H9 (cell line): ENCODE data around the gene IRF2BP1. TPM values are rescaled to one million over a fixed set of nuclear protein-coding genes. Genes with fewer than 3 reads are reported as not detected.

Experiments used
- DNase-seq: peaks from one replicate; pipeline ENCODE4 v3.0.0-alpha.2; 2017
- H2AFZ ChIP-seq: one replicate; pipeline ENCODE4 v1.6.1; 2013; ENCODE audit warnings: mild to moderate bottlenecking, low read length, control low read depth, moderate library complexity
- H2AK5ac ChIP-seq: 2 replicates; pipeline ENCODE4 v1.6.1; 2013; ENCODE audit warnings: low read length, control low read depth, mixed read lengths; ENCODE audit not compliant: insufficient read length
- H2BK120ac ChIP-seq: one replicate; pipeline ENCODE4 v1.6.1; 2013; ENCODE audit warnings: low read depth, mild to moderate bottlenecking, low read length, control low read depth, inconsistent platforms; ENCODE audit not compliant: poor library complexity, severe bottlenecking
- H2BK12ac ChIP-seq: 2 replicates; pipeline ENCODE4 v1.6.1; 2013; ENCODE audit warnings: low read length, control low read depth, mixed read lengths, low read depth; ENCODE audit not compliant: insufficient read length
- H2BK15ac ChIP-seq: 2 replicates; pipeline ENCODE4 v1.6.1; 2013; ENCODE audit warnings: low read depth, low read length, control low read depth
- H2BK20ac ChIP-seq: one replicate; pipeline ENCODE4 v1.6.1; 2013; ENCODE audit warnings: low read depth, mild to moderate bottlenecking, low read length, control low read depth, inconsistent platforms; ENCODE audit not compliant: poor library complexity, severe bottlenecking
- H2BK5ac ChIP-seq: 2 replicates; pipeline ENCODE4 v1.6.1; 2013; ENCODE audit warnings: low read length, control low read depth, mixed read lengths; ENCODE audit not compliant: insufficient read length
- H3K14ac ChIP-seq: 2 replicates; pipeline ENCODE4 v1.6.1; 2013; ENCODE audit warnings: low read length, control low read depth; ENCODE audit not compliant: insufficient read depth
- H3K18ac ChIP-seq: 2 replicates; pipeline ENCODE4 v1.6.1; 2013; ENCODE audit warnings: low read depth, mild to moderate bottlenecking, mixed read lengths, low read length, control low read depth; ENCODE audit not compliant: insufficient read length
- H3K23ac ChIP-seq: 2 replicates; pipeline ENCODE4 v1.6.1; 2013; ENCODE audit warnings: low read length, control low read depth, mixed read lengths, low read depth; ENCODE audit not compliant: insufficient read length
- H3K23me2 ChIP-seq: 2 replicates; pipeline ENCODE4 v1.6.1; 2013; ENCODE audit warnings: low read depth, mild to moderate bottlenecking, mixed read lengths, low read length, control low read depth; ENCODE audit not compliant: insufficient read length, poor library complexity, severe bottlenecking
- H3K27ac ChIP-seq: 2 replicates; pipeline ENCODE4 v1.5.1; 2013; ENCODE audit warnings: low read length, control low read depth, mixed read lengths, low read depth; ENCODE audit not compliant: insufficient read length
- H3K27me3 ChIP-seq: 2 replicates; pipeline ENCODE4 v1.6.1; 2013; ENCODE audit warnings: low read length, control low read depth, inconsistent platforms; ENCODE audit not compliant: insufficient read depth
- H3K4ac ChIP-seq: 2 replicates; pipeline ENCODE4 v1.6.1; 2013; ENCODE audit warnings: low read depth, mild to moderate bottlenecking, control low read depth, inconsistent platforms, low read length, moderate library complexity
- H3K4me1 ChIP-seq: 2 replicates; pipeline ENCODE4 v1.6.1; 2013; ENCODE audit warnings: low read length, control low read depth, inconsistent platforms; ENCODE audit not compliant: insufficient read depth
- H3K4me2 ChIP-seq: 2 replicates; pipeline ENCODE4 v1.6.1; 2013; ENCODE audit warnings: low read length, control low read depth, mixed read lengths; ENCODE audit not compliant: insufficient read length, insufficient read depth
- H3K56ac ChIP-seq: 2 replicates; pipeline ENCODE4 v1.6.1; 2013; ENCODE audit warnings: low read depth, mild to moderate bottlenecking, mixed read lengths, low read length, control low read depth; ENCODE audit not compliant: insufficient read length
- H3K79me1 ChIP-seq: 2 replicates; pipeline ENCODE4 v1.6.1; 2013; ENCODE audit warnings: low read depth, mild to moderate bottlenecking, moderate library complexity, low read length, control low read depth, inconsistent platforms; ENCODE audit not compliant: insufficient read depth, poor library complexity, severe bottlenecking
- H3K79me2 ChIP-seq: 2 replicates; pipeline ENCODE4 v1.6.1; 2013; ENCODE audit warnings: low read length, control low read depth, inconsistent platforms; ENCODE audit not compliant: insufficient read depth
- H3K9ac ChIP-seq: 2 replicates; pipeline ENCODE4 v1.6.1; 2013; ENCODE audit warnings: low read length, control low read depth, mixed read lengths; ENCODE audit not compliant: insufficient read length; ENCODE audit errors: extremely low read depth
- H3K9me3 ChIP-seq: one replicate; pipeline ENCODE4 v1.6.1; 2013; ENCODE audit warnings: low read depth, low read length, inconsistent platforms; ENCODE audit not compliant: control insufficient read depth
- H3T11ph ChIP-seq: one replicate; pipeline ENCODE4 v1.6.1; 2013; ENCODE audit warnings: mild to moderate bottlenecking, low read length, control low read depth, inconsistent platforms
- H4K20me1 ChIP-seq: one replicate; pipeline ENCODE4 v1.6.1; 2013; ENCODE audit not compliant: control insufficient read depth, insufficient read length, insufficient read depth
- H4K5ac ChIP-seq: 2 replicates; pipeline ENCODE4 v1.6.1; 2013; ENCODE audit warnings: low read depth, mild to moderate bottlenecking, mixed read lengths, low read length, control low read depth; ENCODE audit not compliant: insufficient read length
- H4K8ac ChIP-seq: replicated peaks from 2 replicates; pipeline ENCODE4 v1.6.1; 2013; ENCODE audit warnings: low read length, control low read depth, mixed read lengths, low read depth; ENCODE audit not compliant: insufficient read length
- H4K91ac ChIP-seq: 2 replicates; pipeline ENCODE4 v1.6.1; 2013; ENCODE audit warnings: low read depth, mild to moderate bottlenecking, moderate library complexity, mixed read lengths, low read length, control low read depth; ENCODE audit not compliant: insufficient read length
- H3K27ac Mint-ChIP-seq, 3 experiments: 2 replicates in 2 of 3; 3 replicates in 1 of 3; pipeline ENCODE4 v1.8.0; 2020 to 2021; ENCODE audit warnings: mixed read lengths in 3 of 3, mild to moderate bottlenecking in 1 of 3, moderate library complexity in 1 of 3
- H3K27me3 Mint-ChIP-seq: 2 replicates; pipeline ENCODE4 v1.8.0; 2021; ENCODE audit warnings: low read depth, mild to moderate bottlenecking, moderate library complexity, mixed read lengths
- H3K36me3 Mint-ChIP-seq, 3 experiments: 2 replicates in 2 of 3; 3 replicates in 1 of 3; pipeline ENCODE4 v1.8.0; 2020 to 2021; ENCODE audit warnings: low read depth in 3 of 3, mixed read lengths in 3 of 3; ENCODE audit not compliant: insufficient read depth in 1 of 3
- H3K4me1 Mint-ChIP-seq, 2 experiments: 2 replicates each; pipeline ENCODE4 v1.8.0; 2020; ENCODE audit warnings: mixed read lengths in 2 of 2
- H3K4me3 Mint-ChIP-seq, 2 experiments: 2 replicates in 1 of 2; 3 replicates in 1 of 2; pipeline ENCODE4 v1.8.0; 2020 to 2021; ENCODE audit warnings: mild to moderate bottlenecking in 2 of 2, mixed read lengths in 2 of 2, moderate library complexity in 1 of 2
- H3K9me3 Mint-ChIP-seq, 2 experiments: 2 replicates in 1 of 2; 3 replicates in 1 of 2; pipeline ENCODE4 v1.8.0; 2020; ENCODE audit warnings: mild to moderate bottlenecking in 2 of 2, mixed read lengths in 2 of 2, moderate library complexity in 1 of 2
- WGBS: extraction: QIAGEN DNeasy Blood & Tissue Kit; methylation state at CpG from one replicate; pipeline ENCODE4 v1.1.7; 2013; ENCODE audit warnings: missing lambda C conversion rate, low lambda C conversion rate, mixed read lengths; ENCODE audit not compliant: insufficient read length; ENCODE audit errors: extremely low coverage; 5-methylcytosine and 5-hydroxymethylcytosine counted together
- total RNA-seq: library from RNA; stranded (reverse); gene quantifications from 2 replicates; pipeline ENCODE4 v1.2.1, GENCODE V29; 2021
- TF ChIP-seq, protein P1 (sequence below): fragments of 200-600 bp; sonication (generic); conservative IDR thresholded peaks from 3 replicates; pipeline ENCODE4 v1.8.0; 2021; ENCODE audit warnings: antibody characterized with exemption, mild to moderate bottlenecking

The IRF2BP1 gene
- total RNA-seq, 1 experiment from 2014 or later, result 28.2 TPM

DNA sequence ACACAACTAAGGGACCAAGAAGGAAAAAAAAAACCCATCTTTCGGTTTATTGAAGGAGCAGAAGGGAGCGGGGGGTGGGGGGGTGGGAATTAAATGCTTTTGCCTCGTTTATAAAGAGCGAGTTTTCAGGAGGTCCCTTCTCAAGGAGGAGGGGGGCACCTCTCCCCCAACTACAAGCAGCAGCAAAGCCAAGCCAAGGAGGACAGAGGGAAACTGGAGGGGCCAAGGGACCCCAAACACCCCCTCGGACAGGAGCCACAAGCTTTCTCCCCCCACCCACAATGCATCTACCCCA, 2.4 kb downstream of the IRF2BP1 start:
- H3K27me3 Mint-ChIP-seq, result peaks cover 4% of the 10 kb centered on the region; the same call in 1 of the 2 replicates
- TF ChIP-seq, protein P1, sequence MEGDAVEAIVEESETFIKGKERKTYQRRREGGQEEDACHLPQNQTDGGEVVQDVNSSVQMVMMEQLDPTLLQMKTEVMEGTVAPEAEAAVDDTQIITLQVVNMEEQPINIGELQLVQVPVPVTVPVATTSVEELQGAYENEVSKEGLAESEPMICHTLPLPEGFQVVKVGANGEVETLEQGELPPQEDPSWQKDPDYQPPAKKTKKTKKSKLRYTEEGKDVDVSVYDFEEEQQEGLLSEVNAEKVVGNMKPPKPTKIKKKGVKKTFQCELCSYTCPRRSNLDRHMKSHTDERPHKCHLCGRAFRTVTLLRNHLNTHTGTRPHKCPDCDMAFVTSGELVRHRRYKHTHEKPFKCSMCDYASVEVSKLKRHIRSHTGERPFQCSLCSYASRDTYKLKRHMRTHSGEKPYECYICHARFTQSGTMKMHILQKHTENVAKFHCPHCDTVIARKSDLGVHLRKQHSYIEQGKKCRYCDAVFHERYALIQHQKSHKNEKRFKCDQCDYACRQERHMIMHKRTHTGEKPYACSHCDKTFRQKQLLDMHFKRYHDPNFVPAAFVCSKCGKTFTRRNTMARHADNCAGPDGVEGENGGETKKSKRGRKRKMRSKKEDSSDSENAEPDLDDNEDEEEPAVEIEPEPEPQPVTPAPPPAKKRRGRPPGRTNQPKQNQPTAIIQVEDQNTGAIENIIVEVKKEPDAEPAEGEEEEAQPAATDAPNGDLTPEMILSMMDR, result peak; percentile 41; the same call in 2 of the 3 replicates
- no peak for DNase-seq
- no peak overlapping the region for H3K9ac ChIP-seq
- no peak overlapping the region for H3T11ph ChIP-seq
- H4K91ac ChIP-seq, result no peak overlapping the region
- no peak overlapping the region for H2AK5ac ChIP-seq
- H3K14ac ChIP-seq, result no peak overlapping the region
- H3K18ac ChIP-seq, result no peak overlapping the region
- H3K4ac ChIP-seq, result no peak overlapping the region
- H3K4me1 ChIP-seq, result peaks cover 2% of the 10 kb centered on the region; the same call in 1 of the 2 replicates
- no peak overlapping the region for H2BK20ac ChIP-seq
- H4K8ac ChIP-seq, result no peak overlapping the region
- H3K56ac ChIP-seq, result no peak overlapping the region
- H3K27me3 ChIP-seq, result no peaks in the 10 kb centered on the region
- H2BK15ac ChIP-seq, result no peak overlapping the region
- H3K4me1 Mint-ChIP-seq, result peaks cover 29 to 43% of the 10 kb centered on the region in 2 experiments
- no peak overlapping the region for H2AFZ ChIP-seq
- H3K4me3 Mint-ChIP-seq, result peak overlapping the region; percentile 70 to 79
- H3K9me3 Mint-ChIP-seq, result no peaks in the 10 kb centered on the region
- H3K79me1 ChIP-seq, result no peaks in the 10 kb centered on the region
- H4K20me1 ChIP-seq, result no peaks in the 10 kb centered on the region
- H3K4me2 ChIP-seq, result no peak overlapping the region
- H3K79me2 ChIP-seq, result no peaks in the 10 kb centered on the region
- H3K9me3 ChIP-seq, result no peaks in the 10 kb centered on the region
- no peak overlapping the region for H3K23ac ChIP-seq
- H2BK12ac ChIP-seq, result no peak overlapping the region
- no CpG with 5 or more reads among the region's 5 CpGs for WGBS
- no peak overlapping the region for H4K5ac ChIP-seq
- peaks cover 2 to 5% (median 4%) of the 10 kb centered on the region in 3 experiments; a peak in 3 of 7 replicates for H3K36me3 Mint-ChIP-seq
- peaks cover 19% of the 10 kb centered on the region for H3K23me2 ChIP-seq
- peak overlapping the region in 1 of 3 experiments; percentile 97; a peak in 1 of 7 replicates for H3K27ac Mint-ChIP-seq
- no peak overlapping the region for H2BK5ac ChIP-seq
- H2BK120ac ChIP-seq, result no peak overlapping the region
- no peak overlapping the region for H3K27ac ChIP-seq
